Vagina (tissue), 2 donors: ENCODE measurements around the gene RNF181.

Experiments used
- CTCF ChIP-seq, 3 experiments: fragments of 450-650 bp in 2 of 3; fragments of 200-600 bp in 1 of 3; sonication (generic) in 1 of 3; IDR thresholded peaks; one replicate each; pipeline ENCODE4 v1.5.1; 2017 to 2019; ENCODE audit warnings: antibody characterized with exemption in 3 of 3, mild to moderate bottlenecking in 2 of 3, moderate library complexity in 2 of 3
- POLR2A ChIP-seq, 2 donors: fragments of 450-650 bp; IDR thresholded peaks; one replicate each; pipeline ENCODE4 v1.6.1; 2017; ENCODE audit warnings: antibody characterized with exemption in 2 of 2, mild to moderate bottlenecking in 2 of 2, moderate library complexity in 2 of 2

GRCh38 chr2:85623991-85624390 is 28.4 kb downstream of the RNF181 start:
- TF ChIP-seq CTCF (IDR thresholded peaks at IDR 0.05) (no peak), POLR2A (IDR thresholded peaks at IDR 0.05) (no peak)
